Umbilical cord (tissue), 2 donors: Measurements from ENCODE around the gene FAM181B. TPM values are rescaled to one million over a fixed set of nuclear protein-coding genes. Genes with fewer than 3 reads are reported as not detected.

ENCODE experiments used
- DNase-seq: peaks from one replicate; pipeline ENCODE4 v3.0.0-alpha.2; 2015; ENCODE audit warnings: low spot score
- total RNA-seq: library from RNA; depleted of rRNA; stranded (reverse); fragments of >200 nt; gene quantifications from one replicate; pipeline ENCODE4 v1.2.3, GENCODE V29; 2014; ENCODE audit warnings: low replicate concordance; ENCODE audit not compliant: insufficient read depth

Gene FAM181B
- total RNA-seq, 1 donor from 2014 or later: 1.4 TPM

GRCh38 chr11:82683029-82683428 lies 50.6 kb downstream of the FAM181B start:
- no peak for DNase-seq

- peak; percentile 76 for DNase-seq
These were observed 51.5 kb downstream of the FAM181B start for GRCh38 chr11:82682003-82682751.

DNA sequence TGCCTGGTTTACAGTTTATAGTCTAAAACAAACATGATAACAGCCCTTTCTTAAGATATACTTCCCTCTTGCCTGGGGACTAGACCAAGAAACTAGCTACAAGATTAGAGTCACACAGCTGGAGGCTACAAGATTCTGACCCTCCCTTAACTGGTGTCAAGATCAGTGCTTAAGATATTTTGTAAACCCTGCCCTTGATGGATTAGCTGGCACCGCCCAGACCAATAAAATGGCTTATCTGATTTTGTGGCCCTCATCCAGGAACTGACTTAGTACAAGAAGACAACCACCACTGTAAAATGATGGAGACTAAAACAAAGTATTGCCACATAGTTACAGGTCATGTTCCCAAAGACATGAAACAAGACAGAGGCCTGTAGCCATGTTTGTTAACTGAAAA lies 53.4 kb downstream of the FAM181B start:
- DNase-seq: peak; percentile 8

Other genes with a start within 250 kb of the FAM181B start
- 52.2 TPM for gene PRCP, start 166.6 kb upstream of the FAM181B start, total RNA-seq
- gene DDIAS, start 167.9 kb upstream of the FAM181B start, total RNA-seq: 6.3 TPM